ENCODE measurements around the gene SORCS2. TPM values are rescaled to one million over a fixed set of nuclear protein-coding genes. Genes with fewer than 3 reads are reported as not detected.

Gene SORCS2
- total RNA-seq, 2 experiments from 2014 or later = not detected

DNA sequence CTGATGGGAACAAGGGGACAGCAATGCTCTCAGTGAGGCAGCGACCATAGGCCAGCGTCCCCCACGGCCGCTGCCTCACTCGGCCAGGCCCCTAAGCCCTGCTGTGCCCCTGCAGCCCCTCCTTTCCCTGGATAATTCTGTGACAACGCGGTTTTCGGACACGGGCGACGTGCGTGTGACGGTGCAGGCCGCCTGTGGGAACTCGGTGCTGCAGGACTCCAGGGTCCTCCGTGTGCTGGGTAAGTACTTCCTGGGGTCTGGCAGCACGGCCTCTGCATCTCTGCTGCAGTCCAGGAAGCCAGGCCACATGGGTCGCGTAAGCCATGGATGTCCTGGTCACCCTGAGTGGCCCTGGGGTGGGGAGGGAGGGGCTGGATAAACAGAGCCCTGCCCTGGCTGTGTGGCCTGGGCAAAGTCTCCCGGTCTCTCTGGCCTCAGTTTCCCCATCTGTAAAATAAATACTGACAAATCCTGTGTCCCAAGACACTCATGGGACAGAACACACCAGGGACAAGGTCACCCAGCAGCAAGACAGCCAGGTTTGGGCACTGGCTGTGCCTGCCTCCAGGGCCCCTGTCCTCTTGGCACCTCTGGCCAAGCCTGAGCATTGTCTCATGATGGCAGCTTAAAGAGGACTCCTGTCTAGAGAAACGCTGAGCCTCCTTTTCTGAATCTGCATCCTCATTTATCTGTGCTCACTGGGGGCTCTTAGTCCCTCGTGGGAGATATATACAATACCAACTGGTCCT, 534.5 kb downstream of the SORCS2 start:
- Mint-ChIP-seq H3K27me3 (peaks cover 8% of the 10 kb centered on the region), H3K4me1 (no peaks in the 10 kb centered on the region)

DNA sequence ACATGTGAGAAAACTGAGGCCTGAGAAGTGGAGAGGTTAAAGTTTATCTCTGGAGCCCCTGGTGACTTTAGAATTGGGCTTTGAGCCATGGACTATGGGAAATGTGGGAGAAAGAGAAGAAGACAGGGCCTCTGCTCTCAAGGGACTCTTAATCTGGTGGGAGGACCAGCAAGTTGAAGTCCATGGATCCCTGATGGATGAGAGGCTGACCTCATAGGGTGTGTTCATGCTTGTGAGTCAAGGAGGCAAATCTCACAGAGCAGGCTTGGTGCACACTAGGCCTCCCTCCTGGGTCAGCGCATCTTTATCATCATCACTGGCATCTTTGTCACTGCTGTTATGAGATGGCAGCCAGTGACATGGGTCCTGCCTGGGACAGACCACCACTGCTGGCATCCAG, 535.4 kb downstream of the SORCS2 start:
- no peaks in the 10 kb centered on the region for H3K36me3 Mint-ChIP-seq
- no peak overlapping the region for H3K27ac Mint-ChIP-seq
- no peak overlapping the region for H3K4me3 Mint-ChIP-seq
- H3K9me3 Mint-ChIP-seq = no peaks in the 10 kb centered on the region
- no peak for DNase-seq
- no peaks in the 10 kb centered on the region for H3K4me1 Mint-ChIP-seq
- H3K27me3 Mint-ChIP-seq = peaks cover under 1% of the 10 kb centered on the region

More for the DNA sequence above, 534.5 kb downstream of the SORCS2 start:
- H3K27ac Mint-ChIP-seq = no peak overlapping the region
- H3K4me3 Mint-ChIP-seq = no peak overlapping the region
- H3K36me3 Mint-ChIP-seq = no peaks in the 10 kb centered on the region
- no peaks in the 10 kb centered on the region for H3K9me3 Mint-ChIP-seq
- no peak for DNase-seq

DNA sequence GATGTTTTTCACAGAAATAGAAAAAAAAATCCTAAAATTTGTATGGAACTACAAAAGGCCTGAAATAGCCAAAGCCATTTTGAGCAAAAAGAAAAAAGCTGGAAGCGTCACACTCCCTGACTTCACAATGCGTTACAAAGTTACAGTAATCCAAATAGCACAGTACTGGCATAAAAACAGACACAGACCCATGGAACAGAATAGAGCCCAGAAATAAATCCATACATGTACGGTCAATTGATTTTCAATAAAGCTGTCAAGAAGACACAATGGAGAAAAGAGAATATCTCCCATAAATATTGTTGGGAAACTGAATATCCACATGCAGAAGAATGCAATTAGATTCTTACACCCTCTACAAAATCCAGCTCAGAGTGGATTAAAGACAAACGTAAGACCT, 539.1 kb downstream of the SORCS2 start:
- H3K4me3 Mint-ChIP-seq = no peak overlapping the region

DNA sequence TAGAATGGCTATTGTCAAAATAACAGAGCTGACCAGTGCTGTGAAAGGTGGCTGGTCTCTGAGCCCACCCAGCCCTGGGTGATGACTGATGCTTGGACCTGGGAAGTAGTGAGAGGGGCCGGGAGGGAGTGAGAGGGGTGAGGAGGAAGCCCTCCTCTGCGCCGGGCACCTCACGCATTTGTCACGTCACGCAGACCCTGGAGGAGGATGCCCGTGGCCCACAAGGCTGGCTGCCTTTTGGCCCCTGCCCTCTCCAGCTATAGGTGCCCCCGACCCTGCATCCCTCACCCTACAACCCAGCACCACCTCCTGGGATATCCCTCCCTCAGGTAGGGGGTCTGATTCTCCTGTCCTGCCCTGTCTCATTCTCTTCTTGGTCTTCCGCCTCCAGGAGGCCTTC, 539.9 kb downstream of the SORCS2 start:
- Mint-ChIP-seq H3K36me3 (no peaks in the 10 kb centered on the region), H3K27me3 (no peaks in the 10 kb centered on the region), H3K9me3 (no peaks in the 10 kb centered on the region), H3K4me3 (no peak overlapping the region), H3K27ac (no peak overlapping the region), H3K4me1 (no peaks in the 10 kb centered on the region)
- no peak for DNase-seq

More for the DNA sequence above, 539.1 kb downstream of the SORCS2 start:
- Mint-ChIP-seq H3K9me3 (no peaks in the 10 kb centered on the region), H3K27me3 (no peaks in the 10 kb centered on the region), H3K27ac (no peak overlapping the region), H3K36me3 (no peaks in the 10 kb centered on the region), H3K4me1 (no peaks in the 10 kb centered on the region)
- DNase-seq = no peak

DNA sequence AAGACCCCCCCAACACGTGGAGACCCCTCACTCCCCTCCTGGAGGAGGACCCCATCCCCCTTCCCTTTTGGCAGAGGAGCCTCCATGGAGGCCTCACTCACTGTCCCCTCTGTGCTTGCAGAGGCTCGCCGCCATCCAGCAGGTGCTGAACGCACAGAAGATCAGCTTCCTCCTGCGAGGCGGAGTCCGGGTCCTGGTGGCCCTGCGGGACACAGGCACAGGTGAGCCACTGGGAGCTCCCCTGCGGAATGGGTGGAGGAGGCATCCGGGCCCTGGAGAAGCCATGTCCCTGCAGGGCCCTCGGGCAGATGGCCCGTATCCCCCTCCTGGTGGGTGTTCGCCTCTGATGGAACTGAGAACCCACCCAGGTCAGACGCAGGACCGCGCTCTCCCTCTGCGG, 540.9 kb downstream of the SORCS2 start:
- Mint-ChIP-seq H3K27me3 (no peaks in the 10 kb centered on the region), H3K4me1 (no peaks in the 10 kb centered on the region), H3K27ac (no peak overlapping the region), H3K9me3 (no peaks in the 10 kb centered on the region), H3K4me3 (no peak overlapping the region), H3K36me3 (no peaks in the 10 kb centered on the region)
- no peak for DNase-seq

DNA sequence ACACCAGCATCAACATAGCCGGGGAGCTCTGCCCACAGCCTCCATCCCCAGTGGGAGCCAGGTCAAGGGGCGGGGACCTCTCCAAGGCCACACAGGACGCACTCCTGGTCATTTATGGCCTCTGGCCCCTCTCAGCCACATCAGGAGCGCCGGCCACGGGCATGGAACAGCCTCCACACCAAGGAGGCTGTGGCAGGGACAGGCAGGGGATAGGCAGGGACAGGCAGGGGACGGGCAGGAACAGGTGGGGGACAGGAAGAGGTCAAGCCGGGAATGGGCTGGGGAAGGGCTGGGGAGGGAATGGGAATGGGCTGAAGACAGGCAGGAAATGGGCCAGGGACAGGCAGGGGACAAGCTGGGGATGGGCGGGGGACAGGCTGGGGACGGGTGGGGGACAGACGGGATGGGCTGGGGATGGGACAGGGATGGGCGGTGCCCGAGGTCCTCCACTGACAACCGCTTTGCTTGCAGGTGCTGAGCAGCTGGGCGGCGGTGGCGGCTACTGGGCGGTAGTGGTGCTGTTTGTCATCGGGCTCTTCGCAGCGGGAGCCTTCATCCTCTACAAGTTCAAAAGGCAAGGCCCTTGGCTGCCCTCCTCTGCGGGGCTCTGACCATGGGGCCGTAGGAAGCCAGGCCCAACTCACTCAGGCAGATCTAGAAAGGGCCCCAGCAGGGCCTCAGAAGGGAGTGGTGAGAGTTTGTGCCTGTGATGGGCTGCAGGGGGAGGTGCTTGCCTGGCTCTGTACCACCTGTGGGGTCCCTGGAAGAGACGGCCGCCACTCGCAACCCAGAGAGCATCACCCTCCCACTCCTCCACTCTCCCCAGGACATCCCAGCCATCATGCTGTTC, 541.7 kb downstream of the SORCS2 start:
- Mint-ChIP-seq H3K4me1 (no peaks in the 10 kb centered on the region), H3K27me3 (no peaks in the 10 kb centered on the region), H3K27ac (no peak overlapping the region), H3K36me3 (no peaks in the 10 kb centered on the region), H3K4me3 (no peak overlapping the region), H3K9me3 (no peaks in the 10 kb centered on the region)
- DNase-seq = no peak

DNA sequence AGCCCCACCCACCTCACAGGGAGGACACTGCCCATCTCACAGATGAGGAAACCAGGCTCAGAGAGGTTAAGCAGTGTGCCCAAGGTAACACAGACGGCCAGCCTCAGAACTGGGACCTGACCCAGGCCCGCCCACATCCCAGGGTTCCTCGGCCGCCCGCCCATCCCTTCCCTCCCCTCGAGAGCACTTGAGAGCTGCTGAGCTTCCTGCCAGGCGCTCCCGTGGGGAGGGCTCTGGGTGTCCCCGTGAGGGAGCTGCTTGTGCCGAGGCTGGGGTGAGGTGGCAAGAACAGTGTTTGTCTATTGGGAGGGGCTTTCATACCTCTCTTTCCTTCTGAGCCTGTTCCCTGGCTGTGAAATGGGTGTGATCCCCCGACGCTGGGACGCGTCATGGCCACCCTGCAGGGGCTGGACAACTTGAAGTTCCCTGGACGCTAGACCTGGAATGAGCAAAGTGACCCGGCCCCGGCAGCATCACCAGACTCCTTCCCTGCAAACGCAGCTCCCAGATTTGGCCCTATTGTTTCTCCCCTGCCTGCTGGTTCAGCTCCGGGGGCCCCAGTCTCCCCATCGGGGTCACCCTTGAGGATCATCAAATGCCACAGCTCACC, 542.4 kb downstream of the SORCS2 start:
- H3K9me3 Mint-ChIP-seq = no peaks in the 10 kb centered on the region
- no peaks in the 10 kb centered on the region for H3K36me3 Mint-ChIP-seq
- H3K27me3 Mint-ChIP-seq = no peaks in the 10 kb centered on the region

DNA sequence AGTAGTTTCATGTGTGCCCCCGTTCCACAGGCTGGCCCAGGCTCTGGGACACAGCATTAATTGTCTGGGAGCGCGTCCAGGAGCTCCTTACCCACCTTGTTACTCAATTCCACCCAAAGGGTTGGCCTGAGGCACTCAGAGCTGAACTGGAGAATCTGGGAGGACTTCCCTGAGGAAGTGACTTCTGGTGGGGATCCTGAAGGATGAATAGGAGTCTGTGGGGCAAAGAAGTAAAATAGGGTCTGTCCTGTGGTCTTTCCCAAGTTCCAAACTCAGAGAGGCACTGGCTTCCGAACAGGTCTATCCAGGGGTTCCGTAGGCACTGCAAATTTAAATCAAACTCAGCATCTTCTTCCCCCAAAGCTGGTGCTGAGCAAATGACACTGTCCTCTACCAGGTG, 543.1 kb downstream of the SORCS2 start:
- no peak overlapping the region for H3K4me3 Mint-ChIP-seq
- H3K36me3 Mint-ChIP-seq = no peaks in the 10 kb centered on the region
- H3K4me1 Mint-ChIP-seq = no peaks in the 10 kb centered on the region
- H3K9me3 Mint-ChIP-seq = no peaks in the 10 kb centered on the region
- DNase-seq = no peak
- no peaks in the 10 kb centered on the region for H3K27me3 Mint-ChIP-seq
- H3K27ac Mint-ChIP-seq = no peak overlapping the region

More for the DNA sequence above, 542.4 kb downstream of the SORCS2 start:
- DNase-seq = no peak
- Mint-ChIP-seq H3K4me1 (no peaks in the 10 kb centered on the region), H3K4me3 (no peak overlapping the region), H3K27ac (no peak overlapping the region)

DNA sequence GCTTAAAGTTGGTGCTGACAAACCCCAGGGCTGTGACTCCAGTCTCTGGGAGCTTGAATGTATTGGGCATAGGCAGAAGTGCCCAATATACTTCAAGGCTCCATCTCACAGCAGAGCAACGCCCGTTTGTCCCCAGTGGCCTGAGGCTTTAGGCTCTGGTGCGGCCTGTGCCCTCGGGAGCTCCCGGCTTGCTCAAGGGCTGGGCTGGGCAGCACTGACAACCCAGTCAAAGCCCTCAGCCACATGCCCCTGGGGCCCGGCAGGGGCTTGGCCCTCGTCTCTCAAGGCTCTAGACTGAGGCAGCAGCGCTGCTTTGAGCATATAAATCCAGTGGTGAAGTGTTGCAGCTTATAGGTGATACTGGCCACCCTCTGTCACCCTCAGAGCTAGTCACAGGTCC, 543.6 kb downstream of the SORCS2 start:
- no peaks in the 10 kb centered on the region for H3K27me3 Mint-ChIP-seq
- no peaks in the 10 kb centered on the region for H3K4me1 Mint-ChIP-seq
- no peak overlapping the region for H3K4me3 Mint-ChIP-seq
- no peak for DNase-seq
- H3K36me3 Mint-ChIP-seq = no peaks in the 10 kb centered on the region
- H3K27ac Mint-ChIP-seq = no peak overlapping the region
- no peaks in the 10 kb centered on the region for H3K9me3 Mint-ChIP-seq

DNA sequence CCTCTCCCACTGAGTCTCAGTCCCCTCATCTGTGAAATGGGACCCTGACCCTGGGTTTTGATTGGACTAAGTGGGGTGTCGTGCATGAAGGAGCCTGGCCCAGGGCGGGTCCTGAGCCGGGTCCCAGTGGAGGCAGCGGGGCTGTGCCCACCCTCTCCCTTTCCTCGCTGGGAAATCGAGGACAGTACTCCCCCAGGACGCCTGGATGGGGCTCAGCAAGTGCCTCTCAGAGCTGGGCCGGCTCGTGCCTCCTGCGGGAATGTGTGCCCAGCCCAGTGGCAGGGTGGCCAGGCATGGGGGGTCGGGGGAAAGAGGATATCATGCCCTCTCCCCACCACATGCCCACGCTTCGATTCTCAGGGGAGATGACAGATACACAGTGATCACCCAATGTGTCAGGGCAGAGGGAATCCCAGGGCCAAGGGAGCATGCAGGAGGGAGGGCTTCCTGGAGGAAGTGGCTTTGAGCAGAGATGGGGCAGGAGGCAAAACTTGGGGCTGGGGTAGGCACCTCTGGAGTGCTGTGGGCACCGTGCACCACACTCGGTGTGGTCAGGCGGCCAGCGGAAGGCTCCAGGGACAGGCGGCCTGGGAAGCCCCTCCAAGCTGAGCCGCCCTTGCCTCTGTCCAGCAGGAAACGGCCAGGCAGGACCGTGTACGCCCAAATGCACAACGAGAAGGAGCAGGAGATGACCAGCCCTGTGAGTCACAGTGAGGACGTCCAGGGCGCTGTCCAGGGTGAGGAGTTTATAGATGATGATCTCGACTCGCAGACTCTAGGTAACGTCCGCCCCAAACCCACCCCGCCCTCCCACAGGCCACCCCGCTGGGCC, 544.3 kb downstream of the SORCS2 start:
- no peaks in the 10 kb centered on the region for H3K36me3 Mint-ChIP-seq
- no peaks in the 10 kb centered on the region for H3K27me3 Mint-ChIP-seq
- no peak for DNase-seq
- no peak overlapping the region for H3K27ac Mint-ChIP-seq
- no peaks in the 10 kb centered on the region for H3K9me3 Mint-ChIP-seq
- H3K4me3 Mint-ChIP-seq = no peak overlapping the region
- H3K4me1 Mint-ChIP-seq = no peaks in the 10 kb centered on the region

DNA sequence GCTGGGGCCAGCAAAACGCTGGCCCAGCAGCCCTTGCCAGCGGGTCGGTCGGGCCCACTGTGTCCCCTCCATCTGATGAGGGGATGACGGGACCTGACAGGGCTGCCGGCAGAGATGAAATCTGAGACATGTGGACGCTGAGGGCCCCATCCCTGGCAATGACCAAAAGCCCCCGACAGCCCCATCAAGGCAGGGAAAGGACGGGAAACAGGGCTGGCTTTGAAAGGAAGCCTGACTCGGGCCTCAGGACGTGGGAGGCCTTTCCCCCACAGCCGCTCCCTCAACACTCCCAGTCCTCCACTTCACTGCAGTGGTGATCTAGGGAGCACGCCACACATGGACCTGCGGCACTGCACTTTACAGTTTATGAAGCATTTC, 544.9 kb downstream of the SORCS2 start:
- H3K27me3 Mint-ChIP-seq = no peaks in the 10 kb centered on the region
- no peaks in the 10 kb centered on the region for H3K36me3 Mint-ChIP-seq
- no peaks in the 10 kb centered on the region for H3K9me3 Mint-ChIP-seq
- no peak overlapping the region for H3K27ac Mint-ChIP-seq
- no peak overlapping the region for H3K4me3 Mint-ChIP-seq
- DNase-seq = no peak
- no peaks in the 10 kb centered on the region for H3K4me1 Mint-ChIP-seq

DNA sequence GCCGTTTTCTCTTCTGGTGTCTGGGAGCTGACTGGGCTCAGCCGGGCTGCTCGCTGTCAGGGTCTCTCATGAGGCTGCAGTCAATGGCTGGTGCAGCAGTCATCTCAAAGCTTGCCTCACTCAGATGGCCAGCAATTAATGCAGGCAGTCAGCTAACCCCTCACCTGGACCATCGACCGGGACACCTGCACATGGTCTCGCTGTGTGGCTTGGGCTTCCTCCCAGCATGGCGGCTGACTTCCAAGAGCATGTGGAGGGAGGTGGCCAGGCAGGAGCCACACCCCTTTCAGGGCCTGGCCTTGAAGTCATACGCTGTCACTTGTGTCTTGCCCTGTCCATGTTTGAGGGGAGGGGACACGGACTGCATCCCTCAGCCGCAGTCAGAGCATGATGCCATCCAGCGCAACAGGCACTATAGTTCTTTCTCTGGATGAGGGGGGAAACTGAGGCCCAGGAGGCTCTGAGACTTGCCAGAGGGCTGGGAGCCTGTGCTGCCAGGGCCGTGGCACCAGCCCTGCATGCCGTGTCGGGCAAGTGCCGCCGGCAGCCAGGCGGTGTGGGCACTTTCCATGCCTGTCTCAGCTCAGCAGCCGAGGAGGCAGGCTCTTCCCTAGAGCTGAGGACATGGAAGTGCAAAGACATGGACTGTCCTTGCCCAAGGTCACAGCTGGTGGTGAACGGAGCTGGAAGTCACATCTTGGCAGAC, 545.6 kb downstream of the SORCS2 start:
- Mint-ChIP-seq H3K36me3 (no peaks in the 10 kb centered on the region), H3K27ac (no peak overlapping the region), H3K27me3 (no peaks in the 10 kb centered on the region), H3K4me1 (no peaks in the 10 kb centered on the region), H3K4me3 (no peak overlapping the region), H3K9me3 (no peaks in the 10 kb centered on the region)
- DNase-seq = no peak

DNA sequence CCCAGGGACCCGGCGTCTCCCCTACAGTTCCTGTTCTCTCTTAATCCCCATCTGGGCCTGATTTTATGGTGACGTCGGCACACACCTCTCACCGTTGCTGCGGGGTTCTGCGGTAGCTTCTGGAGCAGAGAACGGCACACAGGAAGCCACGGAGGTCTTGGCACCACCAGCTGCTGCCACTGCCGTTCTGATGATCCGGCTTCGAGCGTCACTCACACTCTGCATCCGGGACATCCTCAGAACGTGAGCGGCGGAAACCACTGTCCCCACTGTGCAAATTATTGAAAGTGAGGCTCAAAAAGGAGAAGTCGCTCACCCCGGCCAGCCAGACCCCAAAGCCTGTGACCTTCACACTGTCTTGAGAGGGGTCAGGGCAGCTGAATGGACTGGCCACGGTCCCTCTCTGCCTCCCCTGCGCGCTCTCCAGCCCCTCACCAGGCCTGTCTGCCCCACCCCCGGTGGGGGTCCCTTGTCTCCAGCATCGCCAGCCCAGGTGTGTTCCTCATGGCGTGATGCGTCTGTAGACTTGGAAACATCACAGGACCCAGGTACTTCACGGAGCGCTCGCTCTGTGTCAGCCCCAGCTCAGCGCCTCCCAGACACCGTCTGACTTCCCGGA, 546.2 kb downstream of the SORCS2 start:
- Mint-ChIP-seq H3K36me3 (no peaks in the 10 kb centered on the region), H3K4me3 (no peak overlapping the region), H3K9me3 (no peaks in the 10 kb centered on the region), H3K27me3 (no peaks in the 10 kb centered on the region), H3K4me1 (no peaks in the 10 kb centered on the region), H3K27ac (no peak overlapping the region)
- no peak for DNase-seq

All from activated naive CD8-positive, alpha-beta T cell treated with anti-CD3 and anti-CD28 coated beads for 36 hours (primary cell).